ENCODE data around the gene TGFB1. TPM values are rescaled to one million over a fixed set of nuclear protein-coding genes. Genes with fewer than 3 reads are reported as not detected.
"Not testable (repeated sequence)": the region's sequence is repeated elsewhere in the genome, so short reads cannot be mapped to it uniquely, and the experiment has no call there.

The TGFB1 gene
- total RNA-seq, 1 donor from 2014 or later = 24.3 TPM

DNA sequence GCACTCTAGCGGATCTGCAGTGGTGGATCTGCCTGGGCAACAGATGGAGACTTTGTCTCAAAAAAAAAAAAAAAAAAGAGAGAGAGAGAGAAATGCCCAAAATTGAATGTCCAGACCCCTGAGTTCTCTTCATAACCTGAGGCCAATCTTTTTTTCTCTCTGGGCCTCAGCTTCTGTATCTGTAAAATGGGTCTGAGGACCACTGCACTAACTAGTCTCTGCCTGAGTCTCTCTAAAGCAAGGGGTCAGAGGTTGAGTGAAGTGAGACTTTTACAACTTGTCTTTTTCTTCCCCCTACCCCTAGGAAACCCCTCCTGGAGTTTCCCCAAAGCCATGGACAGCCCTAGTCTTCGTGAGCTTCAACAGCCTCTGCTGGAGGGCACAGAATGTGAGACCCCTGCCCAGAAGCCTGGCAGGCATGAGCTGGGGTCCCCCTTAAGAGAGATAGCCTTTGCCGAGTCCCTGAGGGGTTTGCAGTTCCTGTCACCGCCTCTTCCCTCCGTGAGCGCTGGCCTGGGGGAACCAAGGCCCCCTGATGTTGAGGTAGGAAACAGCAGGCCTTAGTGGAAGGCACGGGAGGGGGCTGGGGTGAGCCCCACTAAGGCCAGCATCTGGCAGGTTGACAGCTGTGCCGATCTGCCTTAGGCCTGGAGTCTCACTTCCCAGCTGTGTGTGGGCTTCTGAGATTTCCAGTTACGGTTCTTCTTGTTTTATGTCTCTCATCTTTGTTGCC is 24.4 kb upstream of the TGFB1 start:
- H3K4me3 ChIP-seq (ENCODE audit: low read depth, low read length) = no peak overlapping the region
- TF ChIP-seq CTCF (conservative IDR thresholded peaks at IDR 0.05; ENCODE audit: low read depth, low read length) = no peak
- DNase-seq (ENCODE audit: low read depth) = no peak

DNA sequence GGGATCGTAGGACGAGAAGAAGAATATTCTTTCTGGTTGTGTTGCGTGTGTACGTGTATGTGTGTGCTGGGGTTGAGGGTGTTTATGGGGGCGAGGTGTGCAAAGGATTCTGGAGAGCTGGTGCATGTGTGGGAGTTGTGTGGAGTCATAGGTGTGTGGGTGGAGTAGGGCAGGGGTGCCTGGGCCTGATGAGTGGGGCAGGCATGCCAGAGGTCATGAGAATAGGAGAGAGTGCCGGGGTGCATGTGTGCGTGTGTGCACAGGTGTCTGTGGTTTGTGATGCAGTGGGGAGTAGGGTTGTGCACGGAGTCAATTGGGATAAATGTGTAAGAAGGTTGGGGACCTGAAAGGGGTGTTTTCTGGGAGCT is 23.3 kb upstream of the TGFB1 start:
- H3K4me3 ChIP-seq (ENCODE audit: low read depth, low read length) = peak overlapping the region; percentile 58
- no peak for DNase-seq (ENCODE audit: low read depth)
- TF ChIP-seq CTCF (conservative IDR thresholded peaks at IDR 0.05; ENCODE audit: low read depth, low read length) = no peak

DNA sequence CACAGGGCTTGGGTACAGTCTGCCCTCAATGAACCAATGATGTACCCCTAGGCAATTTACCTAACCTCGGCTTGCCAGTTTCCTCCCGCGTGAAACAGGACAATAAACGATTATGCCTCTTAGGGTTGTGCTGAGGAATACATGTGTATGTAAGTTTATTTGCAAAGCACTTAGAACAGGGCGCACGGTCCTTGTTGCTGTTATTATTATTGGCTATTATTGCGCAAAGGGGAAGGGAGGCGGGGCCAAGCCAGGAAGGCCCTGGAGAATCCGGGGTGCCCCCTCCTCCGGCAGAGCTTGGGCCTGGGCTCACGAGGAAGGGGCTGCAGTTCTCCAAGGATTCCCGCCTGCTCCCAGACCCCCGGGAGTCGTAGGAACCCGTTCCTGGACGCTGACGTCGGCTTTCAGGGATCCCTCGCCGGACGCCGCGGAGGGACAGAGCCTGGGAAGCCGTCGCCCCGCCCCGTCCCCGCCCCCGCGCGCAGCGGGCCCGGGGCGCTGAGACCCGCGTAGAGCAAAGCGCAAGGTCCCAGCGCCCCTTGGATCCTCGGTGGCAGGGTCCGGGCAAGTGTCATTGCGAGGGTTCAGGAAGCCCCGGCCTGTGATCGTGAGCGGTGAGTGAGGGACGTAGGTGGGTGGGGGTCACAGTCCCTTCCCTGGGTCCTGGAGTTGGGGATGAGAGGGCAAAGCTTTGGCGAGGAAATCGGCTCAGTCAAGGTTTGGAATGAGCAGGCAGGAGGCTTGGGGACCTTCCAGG is 22.7 kb upstream of the TGFB1 start, which contains the start of gene TMEM91:
TMEM91 (plus strand) TSS at position 293 of the 757 bp plus-strand sequence. CDS start 1,777 bp downstream, outside the sequence.
- no peak for DNase-seq (ENCODE audit: low read depth)
- H3K4me3 ChIP-seq (ENCODE audit: low read depth, low read length) = peak within 1 kb of the TSS; percentile 58
- no peak for TF ChIP-seq CTCF (conservative IDR thresholded peaks at IDR 0.05; ENCODE audit: low read depth, low read length)

GRCh38 chr19:41373993-41374392 is 20.3 kb upstream of the TGFB1 start:
- DNase-seq (ENCODE audit: low read depth) = no peak

DNA sequence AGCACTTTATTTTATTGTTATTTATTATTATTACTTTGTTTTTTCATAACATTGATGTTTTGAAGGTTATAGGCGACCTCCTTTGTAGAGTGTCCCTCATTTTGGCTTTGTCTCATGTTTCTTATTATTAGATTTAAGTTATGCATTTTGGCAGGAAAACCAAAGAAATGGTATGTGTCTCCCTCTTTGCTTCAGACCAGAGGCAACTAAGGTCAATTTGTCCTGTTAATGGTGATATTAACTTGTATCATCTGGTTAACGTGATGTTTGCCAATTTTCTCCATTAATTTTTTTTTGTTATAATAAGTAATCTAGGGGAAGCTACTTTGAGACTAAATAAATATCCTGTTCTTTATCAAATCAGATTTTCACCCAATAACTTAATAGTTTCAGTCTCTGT is 18.8 kb upstream of the TGFB1 start:
- no peak overlapping the region for H3K4me3 ChIP-seq (ENCODE audit: low read depth, low read length)
- no peak for TF ChIP-seq CTCF (conservative IDR thresholded peaks at IDR 0.05; ENCODE audit: low read depth, low read length)
- no peak for DNase-seq (ENCODE audit: low read depth)

More at GRCh38 chr19:41373993-41374392, 20.3 kb upstream of the TGFB1 start:
- TF ChIP-seq CTCF (conservative IDR thresholded peaks at IDR 0.05; ENCODE audit: low read depth, low read length) = no peak
- H3K4me3 ChIP-seq (ENCODE audit: low read depth, low read length) = no peak overlapping the region

GRCh38 chr19:41371541-41371940 is 17.8 kb upstream of the TGFB1 start:
- DNase-seq (ENCODE audit: low read depth) = no peak
- no peak overlapping the region for H3K4me3 ChIP-seq (ENCODE audit: low read depth, low read length)
- TF ChIP-seq CTCF (conservative IDR thresholded peaks at IDR 0.05; ENCODE audit: low read depth, low read length) = no peak

- H3K4me3 ChIP-seq (ENCODE audit: low read depth, low read length); DNase-seq (ENCODE audit: low read depth): not testable (repeated sequence)
These were observed 17.4 kb upstream of the TGFB1 start for GRCh38 chr19:41371119-41371518.
